Gastrocnemius medialis (tissue), 4 donors: Measurements from ENCODE around the gene BRWD1. TPM values are rescaled to one million over a fixed set of nuclear protein-coding genes. Genes with fewer than 3 reads are reported as not detected.

Experiments used
- ATAC-seq, 2 donors: fragments of 150-250 bp; one replicate each; pipeline ENCODE4 v1.9.1; 2016
- DNase-seq, 2 donors: peaks; one replicate each; pipeline ENCODE4 v3.0.0-alpha.2; 2019
- H3K27ac ChIP-seq, 4 donors: fragments of 200-600 bp; sonication (generic); 1 replicate in 1 of 4; 2 replicates in 3 of 4; pipeline ENCODE4 v1.5.1; 2016 to 2018; ENCODE audit warnings: mild to moderate bottlenecking in 2 of 4, moderate library complexity in 1 of 4
- H3K27me3 ChIP-seq, 3 donors: fragments of 200-600 bp; sonication (generic) in 2 of 3; 1 replicate in 1 of 3; 2 replicates in 2 of 3; pipeline versions ENCODE4 v1.5.1 to v1.6.0; 2016 to 2019; ENCODE audit warnings: mild to moderate bottlenecking in 1 of 3, moderate library complexity in 1 of 3
- H3K36me3 ChIP-seq, 2 donors: fragments of 200-600 bp; sonication (generic) in 1 of 2; one replicate each; pipeline ENCODE4 v1.5.1; 2017 to 2018
- H3K4me1 ChIP-seq, 2 donors: fragments of 200-600 bp; sonication (generic) in 1 of 2; one replicate each; pipeline ENCODE4 v1.5.1; 2016 to 2017; ENCODE audit warnings: mild to moderate bottlenecking in 2 of 2
- H3K4me3 ChIP-seq, 4 donors: fragments of 200-600 bp; sonication (generic) in 3 of 4; 1 replicate in 1 of 4; 2 replicates in 3 of 4; pipeline ENCODE4 v1.5.1; 2016 to 2019; ENCODE audit warnings: mild to moderate bottlenecking in 2 of 4
- H3K9me3 ChIP-seq, 3 donors: fragments of 200-600 bp; sonication (generic) in 2 of 3; 1 replicate in 1 of 3; 2 replicates in 2 of 3; pipeline ENCODE4 v1.5.1; 2016 to 2019
- POLR2A ChIP-seq, 2 donors: fragments of 450-650 bp; IDR thresholded peaks; one replicate each; pipeline ENCODE4 v1.6.1; 2017; ENCODE audit warnings: antibody characterized with exemption in 2 of 2, mild to moderate bottlenecking in 2 of 2, moderate library complexity in 2 of 2
- in situ Hi-C, 4 donors: fragments of 200-750 bp; cut with MboI; loops; one replicate each; pipeline versions ENCODE4 v1.15.0 to v1.8.0; 2017; ENCODE audit warnings: low sequenced_read_pairs in 4 of 4
- intact Hi-C: fragments of 100-400 bp; cut with DNase I; formaldehyde crosslinking; loops from one replicate; pipeline ENCODE4 v1.15.1; 2023; ENCODE audit warnings: low total_unique reads
- total RNA-seq, 4 donors: library from RNA; depleted of rRNA; stranded (reverse); fragments of >200 nt; gene quantifications; one replicate each; pipeline versions ENCODE4 v1.1.0 to v1.2.3, GENCODE V29; 2016
- TF ChIP-seq, protein P1 (sequence below), 5 experiments: fragments of 450-650 bp in 3 of 5; fragments of 200-600 bp in 2 of 5; sonication (generic) in 2 of 5; IDR thresholded peaks in 4 of 5; conservative IDR thresholded peaks in 1 of 5; 1 replicate in 4 of 5; 2 replicates in 1 of 5; pipeline ENCODE4 v1.5.1; 2016 to 2019; ENCODE audit warnings: antibody characterized with exemption in 5 of 5, mild to moderate bottlenecking in 3 of 5, moderate library complexity in 3 of 5

BRWD1 gene
- total RNA-seq, 4 donors from 2014 or later: 42.2 to 65.7 (median 50.4) TPM

DNA sequence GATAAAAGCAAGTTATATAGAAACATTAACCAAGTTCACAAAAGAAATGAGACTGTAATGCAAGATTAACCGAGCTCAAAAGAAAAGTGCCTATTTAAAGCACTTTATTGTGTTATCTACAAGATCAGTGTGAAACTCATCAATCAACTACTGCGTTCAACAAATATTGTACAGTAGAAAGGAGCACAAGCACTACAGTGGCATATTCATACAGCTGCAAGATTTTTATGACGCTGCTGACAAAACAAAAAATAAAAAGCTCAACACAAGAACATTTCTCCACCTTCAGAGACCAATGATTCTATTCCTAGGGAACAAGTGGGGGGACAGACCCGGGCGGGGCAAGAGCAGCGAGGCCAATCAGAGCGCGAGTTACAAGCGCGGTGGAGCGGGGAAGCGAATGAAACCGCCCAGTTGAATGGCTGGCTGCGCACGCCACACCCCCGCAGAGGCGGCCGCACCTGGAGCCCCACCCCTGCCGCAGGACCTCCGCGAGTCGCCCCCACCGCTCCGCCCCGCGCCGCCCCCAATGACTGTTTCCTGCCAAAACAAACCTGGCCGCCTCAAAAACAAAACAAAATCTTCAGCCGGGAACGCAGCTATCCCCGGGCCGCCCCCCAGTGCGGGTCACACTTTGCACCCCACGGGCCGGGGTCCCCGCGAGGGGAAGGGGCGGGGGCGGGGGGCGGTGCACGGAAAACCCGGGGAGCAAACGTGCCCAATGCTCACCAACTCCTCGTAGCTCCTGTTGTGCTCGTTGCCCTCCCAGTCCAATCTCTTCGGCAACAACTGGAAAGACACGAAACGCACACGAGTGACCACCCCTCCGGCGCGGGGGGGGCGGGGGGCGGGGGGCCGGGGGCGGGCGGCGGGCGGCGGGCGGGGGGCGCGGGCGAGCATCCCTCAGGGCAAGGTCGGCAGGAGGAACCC lies 1.1 kb downstream of the BRWD1 start:
- H3K9me3 ChIP-seq: no peaks in the 10 kb centered on the region
- H3K27me3 ChIP-seq: no peaks in the 10 kb centered on the region
- intact Hi-C loops: loop anchor here (1.0 to 5.0 kb wide), 6 partner anchors 36 to 505 kb away; partner anchors contain the start of genes ETS2, PSMG1 and SH3BGR
- peaks cover 15 to 16% of the 10 kb centered on the region in 2 donors for H3K4me1 ChIP-seq
- TF ChIP-seq, protein P1, sequence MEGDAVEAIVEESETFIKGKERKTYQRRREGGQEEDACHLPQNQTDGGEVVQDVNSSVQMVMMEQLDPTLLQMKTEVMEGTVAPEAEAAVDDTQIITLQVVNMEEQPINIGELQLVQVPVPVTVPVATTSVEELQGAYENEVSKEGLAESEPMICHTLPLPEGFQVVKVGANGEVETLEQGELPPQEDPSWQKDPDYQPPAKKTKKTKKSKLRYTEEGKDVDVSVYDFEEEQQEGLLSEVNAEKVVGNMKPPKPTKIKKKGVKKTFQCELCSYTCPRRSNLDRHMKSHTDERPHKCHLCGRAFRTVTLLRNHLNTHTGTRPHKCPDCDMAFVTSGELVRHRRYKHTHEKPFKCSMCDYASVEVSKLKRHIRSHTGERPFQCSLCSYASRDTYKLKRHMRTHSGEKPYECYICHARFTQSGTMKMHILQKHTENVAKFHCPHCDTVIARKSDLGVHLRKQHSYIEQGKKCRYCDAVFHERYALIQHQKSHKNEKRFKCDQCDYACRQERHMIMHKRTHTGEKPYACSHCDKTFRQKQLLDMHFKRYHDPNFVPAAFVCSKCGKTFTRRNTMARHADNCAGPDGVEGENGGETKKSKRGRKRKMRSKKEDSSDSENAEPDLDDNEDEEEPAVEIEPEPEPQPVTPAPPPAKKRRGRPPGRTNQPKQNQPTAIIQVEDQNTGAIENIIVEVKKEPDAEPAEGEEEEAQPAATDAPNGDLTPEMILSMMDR (IDR thresholded peaks at IDR 0.05 in 4 of 5, conservative IDR thresholded peaks at IDR 0.05 in 1 of 5): no peak
- TF ChIP-seq POLR2A (IDR thresholded peaks at IDR 0.05): no peak
- in situ Hi-C loops: loop anchor here in 2 of 4 donors (10.0 kb wide), 1 partner anchor 72 kb away; a partner anchor contains a TSS
- peak overlapping the region; percentile 87 to 99 (median 96) for H3K4me3 ChIP-seq
- peak overlapping the region; percentile 91 to 99 (median 98) for H3K27ac ChIP-seq
- DNase-seq (peak; percentile 91 to 93), ATAC-seq (peak; percentile 83 to 88)
- peaks cover 0 to 7% of the 10 kb centered on the region in 2 donors for H3K36me3 ChIP-seq

GRCh38 chr21:39311164-39311563 lies 2.3 kb downstream of the BRWD1 start:
- in situ Hi-C loops (loop anchor here in 2 of 4 donors (10.0 kb wide), 1 partner anchor 74 kb away; a partner anchor contains a TSS), intact Hi-C loops (loop anchor here (5.0 kb wide), 2 partner anchors 141 to 504 kb away; partner anchors contain the start of genes ETS2 and SH3BGR)
- TF ChIP-seq POLR2A (IDR thresholded peaks at IDR 0.05): no peak
- TF ChIP-seq, protein P1 (IDR thresholded peaks at IDR 0.05 in 4 of 5, conservative IDR thresholded peaks at IDR 0.05 in 1 of 5): no peak
- Histone ChIP-seq H3K27ac (peak overlapping the region in 3 of 4 donors; percentile 91 to 99 (median 96)), H3K4me3 (no peak overlapping the region), H3K9me3 (no peaks in the 10 kb centered on the region), H3K4me1 (peaks cover 15 to 16% of the 10 kb centered on the region in 2 donors), H3K36me3 (peaks cover 0 to 7% of the 10 kb centered on the region in 2 donors), H3K27me3 (no peaks in the 10 kb centered on the region)
- no peak for DNase-seq
- ATAC-seq: no peak

DNA sequence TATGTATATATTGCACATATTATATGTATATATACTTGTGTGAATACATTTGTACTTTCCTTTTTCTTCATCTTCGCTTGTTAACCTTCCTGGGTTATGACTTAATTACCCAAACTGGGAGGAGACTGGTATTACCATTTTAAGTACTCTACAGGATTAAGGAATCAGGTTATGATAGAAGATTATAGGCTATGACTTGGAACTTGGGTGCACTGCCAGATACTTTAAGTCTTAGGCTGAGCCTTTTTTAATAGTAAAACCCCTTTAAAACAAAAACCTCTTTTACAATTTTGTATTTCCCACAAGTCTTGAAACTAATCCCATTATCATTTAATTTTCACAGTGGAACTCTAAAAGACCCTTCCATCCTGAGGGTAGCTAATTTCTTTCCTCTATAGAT lies 6.0 kb downstream of the BRWD1 start:
- no peak for TF ChIP-seq POLR2A (IDR thresholded peaks at IDR 0.05)
- TF ChIP-seq, protein P1 (IDR thresholded peaks at IDR 0.05 in 4 of 5, conservative IDR thresholded peaks at IDR 0.05 in 1 of 5): no peak
- H3K27me3 ChIP-seq: no peaks in the 10 kb centered on the region
- H3K36me3 ChIP-seq: peaks cover 0 to 7% of the 10 kb centered on the region in 2 donors
- ATAC-seq (no peak), DNase-seq (no peak)
- in situ Hi-C loops: no loop called here
- peak overlapping the region in 1 of 4 donors; percentile 7 for H3K27ac ChIP-seq
- H3K4me3 ChIP-seq: no peak overlapping the region
- intact Hi-C loops: no loop called here
- H3K9me3 ChIP-seq: no peaks in the 10 kb centered on the region
- peaks cover 6 to 13% of the 10 kb centered on the region in 2 donors for H3K4me1 ChIP-seq

DNA sequence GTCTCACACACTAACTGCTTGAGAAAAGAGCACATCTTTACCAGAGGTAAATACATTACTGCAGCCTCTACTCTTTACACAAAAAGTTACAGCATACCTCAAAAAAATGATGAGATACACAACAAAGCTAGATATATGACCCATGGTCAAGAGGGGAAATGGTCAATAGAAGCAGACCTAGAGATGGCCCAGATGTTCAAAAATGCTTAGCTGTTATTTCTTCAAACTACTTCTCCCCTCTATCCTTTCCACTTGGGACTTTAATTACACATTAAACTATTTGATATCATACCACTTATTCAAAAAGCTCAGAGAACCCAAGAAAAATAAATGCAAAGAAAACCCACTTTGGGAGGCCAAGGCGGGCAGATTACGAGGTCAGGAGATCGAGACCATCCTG lies 12.8 kb downstream of the BRWD1 start:
- peaks cover 6% of the 10 kb centered on the region in 2 donors for H3K4me1 ChIP-seq
- H3K4me3 ChIP-seq: no peak overlapping the region
- peaks cover 0 to 24% of the 10 kb centered on the region in 2 donors for H3K36me3 ChIP-seq
- TF ChIP-seq, protein P1 (IDR thresholded peaks at IDR 0.05 in 4 of 5, conservative IDR thresholded peaks at IDR 0.05 in 1 of 5): no peak
- TF ChIP-seq POLR2A (IDR thresholded peaks at IDR 0.05): no peak
- H3K9me3 ChIP-seq: no peaks in the 10 kb centered on the region
- in situ Hi-C loops (no loop called here), intact Hi-C loops (no loop called here)
- no peak overlapping the region for H3K27ac ChIP-seq
- no peaks in the 10 kb centered on the region for H3K27me3 ChIP-seq
- DNase-seq: no peak
- ATAC-seq: no peak
